Loucy (cell line): ENCODE data around the gene CALU.

Experiments used
- H2AFZ ChIP-seq: fragments of 200-600 bp; sonication (generic); 2 replicates; pipeline ENCODE4 v1.6.0; 2016; ENCODE audit warnings: antibody characterized with exemption, mild to moderate bottlenecking, low read length, moderate library complexity
- H3F3A ChIP-seq: fragments of 200-600 bp; 2 replicates; pipeline ENCODE4 v1.6.0; 2016; ENCODE audit warnings: antibody characterized with exemption, low read depth, mild to moderate bottlenecking
- H3K27me3 ChIP-seq: fragments of 200-600 bp; sonication (generic); 2 replicates; pipeline ENCODE4 v1.6.1; 2014; ENCODE audit warnings: low read length, mild to moderate bottlenecking; ENCODE audit not compliant: insufficient read depth, poor library complexity, severe bottlenecking
- H3K36me3 ChIP-seq: fragments of 200-600 bp; sonication (generic); 2 replicates; pipeline ENCODE4 v1.6.1; 2016; ENCODE audit warnings: low read length; ENCODE audit not compliant: insufficient read depth
- H3K4me1 ChIP-seq: fragments of 200-600 bp; sonication (generic); 2 replicates; pipeline ENCODE4 v1.5.1; 2014; ENCODE audit warnings: low read length, mild to moderate bottlenecking; ENCODE audit not compliant: insufficient read depth, poor library complexity, severe bottlenecking
- H3K4me2 ChIP-seq: fragments of 200-600 bp; sonication (generic); 2 replicates; pipeline ENCODE4 v1.6.0; 2014; ENCODE audit warnings: antibody characterized with exemption, low read length, low read depth, mild to moderate bottlenecking; ENCODE audit not compliant: poor library complexity, severe bottlenecking
- H3K4me3 ChIP-seq: fragments of 200-600 bp; sonication (generic); 2 replicates; pipeline ENCODE4 v1.5.1; 2014; ENCODE audit warnings: low read length, mild to moderate bottlenecking, mixed read lengths; ENCODE audit not compliant: poor library complexity, severe bottlenecking
- H3K79me2 ChIP-seq: fragments of 200-600 bp; sonication (generic); 2 replicates; pipeline ENCODE4 v1.6.1; 2014; ENCODE audit warnings: low read length; ENCODE audit not compliant: insufficient read depth
- H3K9ac ChIP-seq: fragments of 200-600 bp; sonication (generic); 2 replicates; pipeline ENCODE4 v1.6.0; 2014; ENCODE audit warnings: mild to moderate bottlenecking, low read depth, low read length, moderate library complexity; ENCODE audit not compliant: poor library complexity, severe bottlenecking
- H3K9me2 ChIP-seq: fragments of 200-600 bp; sonication (generic); replicated peaks from 2 replicates; pipeline ENCODE4 v1.6.1; 2016; ENCODE audit warnings: low read depth, low read length, mixed read lengths
- H3K9me3 ChIP-seq: fragments of 200-600 bp; sonication (generic); 2 replicates; pipeline ENCODE4 v1.6.1; 2014; ENCODE audit warnings: mild to moderate bottlenecking, antibody characterized with exemption, low read length, low read depth; ENCODE audit not compliant: insufficient read depth
- H4K20me1 ChIP-seq: fragments of 200-600 bp; sonication (generic); 2 replicates; pipeline ENCODE4 v1.6.0; 2014; ENCODE audit warnings: antibody characterized with exemption, low read length, mild to moderate bottlenecking; ENCODE audit not compliant: insufficient read depth, poor library complexity, severe bottlenecking
- EZH2phosphoT487 ChIP-seq: fragments of 200-600 bp; IDR thresholded peaks from 2 replicates; pipeline ENCODE4 v1.6.1; 2018; ENCODE audit warnings: antibody characterized with exemption, mild to moderate bottlenecking, moderate library complexity, borderline replicate concordance
- TF ChIP-seq, protein P1 (sequence below): fragments of 200-600 bp; sonication (generic); conservative IDR thresholded peaks from 2 replicates; pipeline ENCODE4 v1.5.1; 2014; ENCODE audit warnings: mild to moderate bottlenecking, antibody characterized with exemption, low read length

The CALU gene

DNA sequence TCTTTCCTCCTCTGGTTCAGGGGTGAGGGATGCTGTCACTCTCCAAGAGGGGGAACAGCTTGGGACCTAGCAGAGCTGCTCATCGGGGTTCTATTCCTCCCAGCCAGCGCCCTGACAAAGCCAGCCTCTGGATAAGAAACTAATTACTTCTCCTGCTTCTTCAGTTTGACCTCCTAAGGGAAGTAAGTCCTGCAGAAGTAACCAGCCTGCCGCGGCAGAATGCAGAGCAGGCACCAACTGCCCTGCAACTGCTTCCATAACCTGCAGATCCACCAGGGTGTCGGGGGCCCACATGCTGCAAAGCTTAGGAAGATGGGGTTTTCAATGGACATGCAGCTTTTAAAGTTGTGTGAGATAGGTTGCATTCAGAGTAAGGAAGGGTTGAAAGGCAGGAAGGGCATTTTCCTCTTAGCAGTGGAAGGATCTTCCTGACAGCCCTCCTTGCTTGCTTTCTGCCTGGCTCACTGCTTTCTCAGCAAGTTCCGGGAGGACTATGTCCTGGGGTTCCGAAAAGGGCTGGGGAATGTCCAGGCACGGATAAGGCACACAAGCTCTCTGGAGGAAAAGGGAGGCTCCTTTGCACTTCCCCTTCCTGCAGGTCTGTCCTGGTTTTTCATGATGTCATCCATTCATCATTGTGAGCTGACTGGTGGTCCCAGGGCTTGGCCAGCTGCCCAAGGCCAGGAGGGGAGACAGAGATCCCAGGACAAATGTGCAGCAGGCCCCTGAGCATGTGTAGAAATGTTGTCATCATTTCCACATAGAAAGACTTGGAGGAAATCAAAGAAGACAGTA, 24.3 kb upstream of the CALU start:
- H3K9ac ChIP-seq, result no peak overlapping the region
- no peak overlapping the region for H3K4me2 ChIP-seq
- H3F3A ChIP-seq, result no peaks in the 10 kb centered on the region
- H3K27me3 ChIP-seq, result no peaks in the 10 kb centered on the region
- no peak for TF ChIP-seq EZH2phosphoT487
- TF ChIP-seq, protein P1, sequence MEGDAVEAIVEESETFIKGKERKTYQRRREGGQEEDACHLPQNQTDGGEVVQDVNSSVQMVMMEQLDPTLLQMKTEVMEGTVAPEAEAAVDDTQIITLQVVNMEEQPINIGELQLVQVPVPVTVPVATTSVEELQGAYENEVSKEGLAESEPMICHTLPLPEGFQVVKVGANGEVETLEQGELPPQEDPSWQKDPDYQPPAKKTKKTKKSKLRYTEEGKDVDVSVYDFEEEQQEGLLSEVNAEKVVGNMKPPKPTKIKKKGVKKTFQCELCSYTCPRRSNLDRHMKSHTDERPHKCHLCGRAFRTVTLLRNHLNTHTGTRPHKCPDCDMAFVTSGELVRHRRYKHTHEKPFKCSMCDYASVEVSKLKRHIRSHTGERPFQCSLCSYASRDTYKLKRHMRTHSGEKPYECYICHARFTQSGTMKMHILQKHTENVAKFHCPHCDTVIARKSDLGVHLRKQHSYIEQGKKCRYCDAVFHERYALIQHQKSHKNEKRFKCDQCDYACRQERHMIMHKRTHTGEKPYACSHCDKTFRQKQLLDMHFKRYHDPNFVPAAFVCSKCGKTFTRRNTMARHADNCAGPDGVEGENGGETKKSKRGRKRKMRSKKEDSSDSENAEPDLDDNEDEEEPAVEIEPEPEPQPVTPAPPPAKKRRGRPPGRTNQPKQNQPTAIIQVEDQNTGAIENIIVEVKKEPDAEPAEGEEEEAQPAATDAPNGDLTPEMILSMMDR, result no peak
- no peaks in the 10 kb centered on the region for H4K20me1 ChIP-seq
- no peaks in the 10 kb centered on the region for H3K9me3 ChIP-seq
- no peaks in the 10 kb centered on the region for H3K9me2 ChIP-seq
- no peaks in the 10 kb centered on the region for H3K79me2 ChIP-seq
- no peaks in the 10 kb centered on the region for H3K36me3 ChIP-seq
- no peak overlapping the region for H3K4me3 ChIP-seq
- H2AFZ ChIP-seq, result no peak overlapping the region
- H3K4me1 ChIP-seq, result no peaks in the 10 kb centered on the region

DNA sequence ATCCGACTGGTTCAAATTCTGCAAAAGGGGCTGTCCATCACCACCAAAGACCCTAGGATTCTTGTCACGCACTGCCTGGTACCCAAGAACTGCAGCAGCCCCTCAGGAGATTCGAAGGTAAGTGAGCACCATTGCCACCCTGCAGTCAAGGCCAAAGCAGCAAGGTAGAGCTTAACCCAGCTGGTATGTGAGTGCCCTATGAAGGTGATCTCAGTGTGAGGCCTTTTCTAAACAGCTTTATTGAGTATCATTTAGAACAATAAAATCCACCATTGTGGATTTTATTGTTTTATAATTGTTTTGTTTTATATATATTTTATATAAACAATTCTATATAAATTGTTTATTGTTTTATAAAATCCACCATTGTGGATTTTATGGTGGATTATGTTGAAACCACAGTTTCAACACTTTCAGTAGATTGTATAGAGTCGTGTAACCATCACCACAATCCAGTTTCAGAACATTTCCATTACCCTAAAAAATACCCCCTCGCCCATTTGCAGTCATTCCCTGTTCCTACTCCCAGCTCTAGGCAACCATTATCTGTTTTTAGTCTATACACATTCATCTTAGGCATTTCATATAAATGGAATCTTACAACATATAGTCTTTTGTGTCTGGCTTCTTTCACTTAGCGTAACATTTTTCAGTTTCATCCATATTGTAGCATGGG, 20.1 kb upstream of the CALU start:
- no peak overlapping the region for H3K4me2 ChIP-seq

DNA sequence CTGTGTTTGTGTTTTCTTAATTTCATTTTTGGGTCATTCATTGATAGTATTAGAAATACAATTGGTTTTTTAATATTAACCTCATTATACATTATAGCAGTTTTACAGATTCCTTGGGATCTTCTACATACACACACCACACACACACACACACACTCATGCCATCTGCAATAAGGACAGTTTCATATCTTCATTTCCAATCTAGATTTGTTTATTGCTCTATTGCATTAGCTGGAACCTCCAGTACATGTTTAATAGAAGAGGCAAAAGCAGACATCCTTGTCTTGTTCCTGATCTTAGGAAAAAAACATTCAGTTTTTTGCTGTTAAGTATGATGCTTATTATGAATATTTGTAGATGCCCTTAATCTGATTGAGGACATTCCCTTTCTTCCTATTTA, 17.8 kb upstream of the CALU start:
- no peaks in the 10 kb centered on the region for H3F3A ChIP-seq
- H3K4me1 ChIP-seq, result no peaks in the 10 kb centered on the region
- no peaks in the 10 kb centered on the region for H3K9me3 ChIP-seq
- H3K36me3 ChIP-seq, result no peaks in the 10 kb centered on the region
- no peak overlapping the region for H3K9ac ChIP-seq
- TF ChIP-seq, protein P1, result no peak
- TF ChIP-seq EZH2phosphoT487, result no peak
- no peak overlapping the region for H3K4me2 ChIP-seq
- no peaks in the 10 kb centered on the region for H3K27me3 ChIP-seq
- H4K20me1 ChIP-seq, result no peaks in the 10 kb centered on the region
- no peak overlapping the region for H3K4me3 ChIP-seq
- no peaks in the 10 kb centered on the region for H3K79me2 ChIP-seq
- no peak overlapping the region for H2AFZ ChIP-seq
- H3K9me2 ChIP-seq, result no peaks in the 10 kb centered on the region

More for the DNA sequence above, 20.1 kb upstream of the CALU start:
- H3K9me3 ChIP-seq, result no peaks in the 10 kb centered on the region
- H4K20me1 ChIP-seq, result no peaks in the 10 kb centered on the region
- H3K4me3 ChIP-seq, result no peak overlapping the region
- no peaks in the 10 kb centered on the region for H3K4me1 ChIP-seq
- H3F3A ChIP-seq, result no peaks in the 10 kb centered on the region
- no peaks in the 10 kb centered on the region for H3K36me3 ChIP-seq
- no peak for TF ChIP-seq EZH2phosphoT487
- TF ChIP-seq, protein P1, result no peak
- H3K27me3 ChIP-seq, result no peaks in the 10 kb centered on the region
- no peaks in the 10 kb centered on the region for H3K79me2 ChIP-seq
- H3K9me2 ChIP-seq, result no peaks in the 10 kb centered on the region
- H3K9ac ChIP-seq, result no peak overlapping the region
- no peak overlapping the region for H2AFZ ChIP-seq
